Anterior cingulate cortex (tissue), 58 donors: ENCODE data around the gene KLRF2.

Experiments
- DNase-seq, 58 donors: peaks; one replicate each; lab custom pipeline; 2025; lab: John Stamatoyannopoulos, UW

KLRF2 gene

DNA sequence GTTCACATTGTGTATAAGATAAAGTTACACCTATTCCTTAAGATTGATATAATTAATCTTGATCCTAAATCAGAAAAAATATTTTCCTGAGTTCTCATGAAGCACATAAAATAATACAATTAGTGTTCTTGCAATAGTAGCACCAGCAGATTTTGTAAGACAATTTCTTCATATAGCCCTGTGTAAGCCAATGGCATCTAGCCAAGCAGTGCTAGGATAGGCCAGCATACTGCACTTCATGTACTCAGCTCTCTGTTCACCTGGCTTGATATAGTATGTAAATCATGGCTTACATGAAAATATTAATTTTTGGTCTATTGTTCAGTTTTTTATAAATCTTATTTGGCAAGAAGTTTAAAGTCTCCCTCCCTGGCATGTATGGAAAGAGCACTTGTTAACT lies 1.9 kb downstream of the KLRF2 start:
- no peak for DNase-seq

DNA sequence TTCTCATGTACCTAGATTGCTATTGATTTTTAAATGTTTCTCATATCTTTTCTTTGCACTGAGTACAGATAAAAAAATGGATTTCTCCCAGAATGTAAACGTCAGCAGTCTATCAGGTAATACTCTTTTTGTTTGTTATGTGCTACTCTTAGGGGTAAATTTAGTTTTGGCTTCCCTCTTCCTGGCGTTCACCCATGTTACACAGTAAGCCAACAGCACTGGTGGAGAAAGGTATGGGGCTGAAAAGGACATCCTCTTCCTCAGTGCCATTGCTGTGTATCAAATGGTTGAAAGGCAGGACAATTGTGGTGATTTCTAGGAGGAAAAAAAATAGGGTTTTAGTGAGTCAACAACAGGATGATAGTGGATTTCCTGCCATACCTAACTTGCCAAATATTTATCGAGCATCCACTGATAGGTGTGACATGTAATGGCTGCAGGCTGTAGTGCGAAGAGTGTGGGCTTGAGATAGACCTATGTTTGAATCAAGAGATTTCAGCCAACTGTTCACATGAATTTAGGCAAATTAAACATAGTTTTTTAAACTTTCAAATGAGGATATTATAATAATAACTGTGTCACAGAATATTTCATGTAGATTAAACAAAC lies 7.5 kb downstream of the KLRF2 start:
- DNase-seq: no peak

DNA sequence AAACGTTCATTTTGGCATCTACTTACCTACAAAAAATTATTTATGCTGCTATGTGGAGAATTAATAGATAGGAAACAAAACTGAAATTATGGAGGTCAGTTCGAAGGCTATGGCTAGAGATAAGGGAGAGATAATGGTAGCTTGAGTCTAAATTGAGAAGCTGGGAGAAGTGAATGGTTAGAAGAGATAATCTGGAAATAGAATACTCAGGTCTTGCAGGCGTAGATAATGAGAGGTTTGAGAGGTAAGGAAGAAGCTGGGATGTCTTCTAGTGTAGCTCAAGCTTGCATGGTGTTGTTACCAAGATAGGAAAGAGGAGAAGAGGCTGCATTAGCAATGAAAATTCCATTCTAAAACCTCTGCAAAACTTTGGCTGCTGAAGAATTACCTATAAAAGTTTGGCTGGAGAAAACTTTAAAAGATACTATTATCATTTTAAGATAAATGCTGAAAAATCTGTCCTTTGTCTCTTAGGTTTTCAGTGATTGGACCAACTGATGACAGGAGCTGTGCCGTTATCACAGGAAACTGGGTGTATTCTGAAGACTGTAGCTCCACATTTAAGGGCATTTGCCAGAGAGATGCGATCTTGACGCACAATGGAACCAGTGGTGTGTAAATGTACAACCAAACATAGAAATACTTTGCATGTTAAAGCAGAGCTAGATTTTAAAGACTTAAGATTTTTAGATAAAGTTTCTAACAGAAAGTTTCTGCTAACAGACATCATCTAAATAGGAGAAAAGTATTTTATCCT lies 14.1 kb downstream of the KLRF2 start:
- DNase-seq: no peak

- DNase-seq: no peak
Observed at GRCh38 chr12:9897535-9897934, 16.2 kb downstream of the KLRF2 start.

DNA sequence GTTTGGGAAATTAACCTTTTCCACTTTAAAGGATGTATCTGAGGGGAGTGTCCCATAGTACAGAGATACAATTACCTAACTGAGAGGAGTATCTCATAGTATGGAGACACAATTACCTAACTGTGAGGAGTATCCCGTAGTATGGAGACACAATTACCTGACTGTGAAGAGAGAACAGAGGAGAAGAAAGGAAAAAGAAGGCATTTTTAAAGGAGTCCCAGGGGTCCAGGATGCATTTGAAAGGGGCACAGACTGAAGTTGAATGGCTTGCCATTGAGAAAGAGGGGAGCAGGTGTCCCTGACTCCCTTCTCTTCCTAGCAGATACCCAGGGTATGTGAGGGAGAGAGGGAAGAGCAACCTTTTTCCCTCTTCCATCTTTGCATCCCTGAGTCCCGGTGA lies 17.9 kb downstream of the KLRF2 start:
- DNase-seq: no peak

GRCh38 chr12:9900930-9901329 lies 19.6 kb downstream of the KLRF2 start:
- DNase-seq: no peak

DNA sequence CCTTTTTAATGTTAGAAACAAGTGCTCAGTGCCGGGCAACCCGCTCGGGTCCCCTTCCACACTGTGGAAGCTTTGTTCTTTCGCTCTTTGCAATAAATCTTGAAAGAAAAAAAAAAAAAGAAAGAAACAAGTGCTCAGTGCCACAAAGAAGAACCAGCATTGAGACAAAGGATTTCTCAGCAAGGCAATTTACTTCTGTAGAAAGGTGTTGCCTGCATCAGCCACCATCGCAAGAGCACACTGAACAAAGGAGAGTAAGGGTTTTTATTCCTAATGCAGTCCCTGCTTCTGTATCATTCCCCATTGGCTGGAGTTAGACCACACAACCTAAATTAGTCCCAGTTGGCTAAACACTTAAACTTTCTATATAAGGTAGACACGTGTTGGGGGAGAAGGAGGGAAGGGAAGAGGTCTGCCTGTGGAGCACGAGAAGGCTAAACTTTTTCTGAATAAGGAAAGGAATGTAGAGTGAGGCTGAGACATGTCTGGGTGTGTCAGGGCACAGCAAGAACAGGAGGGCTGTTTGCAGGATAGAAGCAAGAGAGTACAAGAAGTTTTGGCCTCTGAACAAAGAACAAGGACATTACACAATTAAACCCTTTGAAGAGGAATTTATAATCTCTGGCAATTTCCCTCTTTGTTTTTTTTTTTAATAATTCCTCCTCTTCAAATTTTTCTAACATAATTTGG lies 21.4 kb downstream of the KLRF2 start:
- DNase-seq: no peak

GRCh38 chr12:9906873-9907272 lies 25.6 kb downstream of the KLRF2 start:
- DNase-seq: no peak

- no peak for DNase-seq
Observed at GRCh38 chr12:9907769-9908168, 26.5 kb downstream of the KLRF2 start.

GRCh38 chr12:9908350-9908749 lies 27.1 kb downstream of the KLRF2 start:
- no peak for DNase-seq

DNA sequence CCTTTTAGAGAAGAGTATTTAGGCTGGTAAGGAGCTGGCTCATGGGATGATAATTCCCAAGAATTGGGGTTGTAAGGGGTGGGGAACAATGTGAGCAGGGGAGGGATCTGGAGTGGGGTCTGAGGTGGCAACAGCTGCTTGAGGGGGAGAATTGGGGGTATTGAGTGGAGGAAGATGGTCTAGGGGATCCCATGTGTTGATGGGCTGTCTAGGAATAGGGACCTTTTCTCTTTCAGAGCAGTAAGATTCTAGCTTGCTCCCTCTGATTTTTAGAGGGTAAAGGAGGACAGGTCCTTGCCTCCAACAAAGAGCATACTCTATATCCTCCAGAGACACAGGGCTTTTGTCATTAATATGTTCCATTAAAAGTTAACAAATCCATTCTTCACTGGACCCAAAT lies 28.4 kb downstream of the KLRF2 start:
- no peak for DNase-seq

GRCh38 chr12:9910716-9911421 lies 29.6 kb downstream of the KLRF2 start:
- no peak for DNase-seq

GRCh38 chr12:9911708-9912107 lies 30.4 kb downstream of the KLRF2 start:
- no peak for DNase-seq

DNA sequence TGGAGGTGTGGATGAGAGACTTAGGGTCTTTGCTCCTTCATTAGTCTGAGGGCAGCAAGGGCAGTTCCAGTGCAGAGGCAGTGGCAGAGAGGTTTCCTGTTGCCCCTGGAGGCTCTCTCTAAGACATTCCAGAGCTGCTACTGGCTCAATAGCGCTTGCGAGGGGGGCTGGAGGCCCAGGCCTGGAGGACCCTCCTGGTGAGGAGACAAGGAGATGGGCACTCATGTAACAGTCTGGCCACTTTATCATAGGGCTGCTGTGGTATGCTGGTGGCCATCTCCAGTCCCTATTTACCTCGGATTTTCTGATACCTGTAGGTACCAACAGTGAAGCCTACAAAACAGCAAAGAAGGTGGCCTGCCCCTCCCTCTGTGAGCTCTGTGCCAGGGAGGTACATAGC lies 38.2 kb downstream of the KLRF2 start:
- DNase-seq: no peak

DNA sequence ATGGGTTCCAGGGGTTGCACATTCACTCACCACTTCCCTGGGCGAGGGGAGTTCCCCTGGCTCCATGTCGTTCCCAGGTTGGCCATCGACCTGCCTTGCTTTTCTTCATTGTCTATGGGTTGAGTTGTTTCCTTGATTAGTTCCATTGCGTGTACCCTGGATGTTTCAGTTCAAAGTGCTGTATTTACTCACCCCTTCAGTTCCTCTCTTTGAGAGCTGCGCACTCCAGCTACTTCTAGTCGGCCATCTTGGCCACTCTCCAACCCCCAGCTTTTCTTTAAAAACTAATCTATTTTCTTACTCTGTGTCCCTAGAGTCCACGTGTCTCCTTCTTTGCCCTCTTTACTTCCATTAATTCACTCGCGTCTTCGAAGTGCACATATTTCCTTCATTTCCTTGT lies 39.2 kb downstream of the KLRF2 start:
- DNase-seq: no peak

DNA sequence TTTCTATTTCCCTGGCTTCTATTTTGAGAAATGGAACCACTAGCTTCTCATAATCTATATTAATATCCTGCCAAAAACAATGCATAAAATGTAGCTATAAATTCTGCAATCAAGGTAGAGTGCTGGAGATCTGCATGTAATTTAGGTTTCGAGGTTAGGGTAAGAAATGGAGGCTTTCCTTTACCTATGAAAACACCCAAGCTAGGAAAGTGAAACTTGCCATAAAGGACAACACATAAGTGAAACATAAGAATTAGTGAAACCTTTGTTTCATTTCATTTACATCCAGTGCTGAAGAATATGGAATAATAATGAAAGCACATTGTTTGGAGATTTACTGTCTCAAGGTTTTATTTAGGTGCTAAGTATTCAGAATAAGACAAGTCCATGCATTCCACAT lies 41.1 kb downstream of the KLRF2 start:
- DNase-seq: no peak

GRCh38 chr12:9925705-9926393 lies 44.6 kb downstream of the KLRF2 start:
- peak in 2 of 58 donors; percentile 8 to 10 for DNase-seq

GRCh38 chr12:9926876-9927275 lies 45.6 kb downstream of the KLRF2 start:
- no peak for DNase-seq

GRCh38 chr12:9928607-9929006 lies 47.3 kb downstream of the KLRF2 start:
- DNase-seq: no peak

GRCh38 chr12:9931245-9931644 lies 50.0 kb downstream of the KLRF2 start:
- DNase-seq: no peak

DNA sequence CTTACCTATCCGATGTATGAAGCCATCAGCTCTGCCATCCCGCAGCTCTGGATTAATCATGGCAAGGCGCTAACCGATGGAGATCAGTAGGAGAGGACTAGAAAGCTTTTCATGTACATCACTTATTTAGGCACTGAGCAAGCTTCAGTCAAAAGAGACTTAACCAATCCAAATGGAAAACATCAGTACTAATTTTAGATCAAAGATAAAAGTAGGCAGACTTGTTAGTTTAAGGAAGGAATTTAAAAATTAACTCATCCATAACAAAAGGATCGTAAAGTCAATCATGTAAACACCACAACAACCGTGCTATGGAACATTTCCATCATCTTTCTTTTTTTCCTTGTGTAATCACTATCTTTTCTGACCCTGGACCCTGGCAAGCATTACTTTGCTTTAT lies 51.0 kb downstream of the KLRF2 start, which contains the start of gene CLEC2A:
CLEC2A (minus strand) TSS at position 101 of the 400 bp plus-strand sequence; CDS start at position 60, 41 bp downstream.
- no peak for DNase-seq
